GM18907 (cell line): ENCODE results near the gene IL22RA2.

Source experiments
- ATAC-seq: cut with Tn5 transposase; IDR thresholded peaks from one replicate; pipeline ENCODE4 v1.9.1; 2021; ENCODE audit warnings: mild to moderate bottlenecking, moderate library complexity; ENCODE audit not compliant: unreplicated experiment

IL22RA2 gene

GRCh38 chr6:137197684-137198645 is 24.5 kb upstream of the IL22RA2 start:
- no peak for ATAC-seq

GRCh38 chr6:137193256-137194070 is 20.0 kb upstream of the IL22RA2 start:
- no peak for ATAC-seq

GRCh38 chr6:137192821-137193220 is 19.4 kb upstream of the IL22RA2 start:
- ATAC-seq: no peak

- no peak for ATAC-seq
Observed at GRCh38 chr6:137191670-137192069, 18.2 kb upstream of the IL22RA2 start.

GRCh38 chr6:137191236-137191635 is 17.8 kb upstream of the IL22RA2 start:
- ATAC-seq: no peak

- ATAC-seq: no peak
Observed at GRCh38 chr6:137190583-137191094, 17.2 kb upstream of the IL22RA2 start.

GRCh38 chr6:137188855-137189254 is 15.4 kb upstream of the IL22RA2 start:
- no peak for ATAC-seq

GRCh38 chr6:137185290-137185689 is 11.8 kb upstream of the IL22RA2 start:
- ATAC-seq: no peak

GRCh38 chr6:137182654-137183073 is 9.2 kb upstream of the IL22RA2 start:
- no peak for ATAC-seq

- ATAC-seq: no peak
Observed at GRCh38 chr6:137181891-137182653, 8.6 kb upstream of the IL22RA2 start.

GRCh38 chr6:137177611-137178010 is 4.2 kb upstream of the IL22RA2 start:
- ATAC-seq: no peak

GRCh38 chr6:137176729-137177128 is 3.3 kb upstream of the IL22RA2 start:
- ATAC-seq: no peak

GRCh38 chr6:137175868-137176245 is 2.4 kb upstream of the IL22RA2 start:
- ATAC-seq: no peak

GRCh38 chr6:137175157-137175867 is 1.9 kb upstream of the IL22RA2 start:
- no peak for ATAC-seq

- no peak for ATAC-seq
Observed at GRCh38 chr6:137172734-137173431, 561 bp downstream of the IL22RA2 start.

GRCh38 chr6:137171824-137172733 is 1.4 kb downstream of the IL22RA2 start:
- peak; percentile 60 for ATAC-seq

- no peak for ATAC-seq
Observed at GRCh38 chr6:137171053-137171374, 2.4 kb downstream of the IL22RA2 start.

GRCh38 chr6:137170266-137171052 is 3.0 kb downstream of the IL22RA2 start:
- no peak for ATAC-seq
